Activated T-cell treated with anti-CD3 and anti-CD28 coated beads, Interleukin-2, amount 50 U/mL, for 48 hours (primary cell): Measurements from ENCODE around the gene RGS10.
A peak's percentile ranks its signal among the peaks of the same experiment; 100 is the strongest.
"Not testable (repeated sequence)": the region's sequence is repeated elsewhere in the genome, so short reads cannot be mapped to it uniquely, and the experiment has no call there.

Source experiments
- DNase-seq, 2 experiments: peaks; one replicate each; pipeline ENCODE4 v3.0.0-alpha.2; 2020

Gene RGS10

GRCh38 chr10:119542357-119542987 is at the start of gene RGS10:
RGS10 (minus strand) TSS chr10:119542719; CDS start chr10:119542638, 81 bp downstream.
- DNase-seq: peak; percentile 87 to 91

- DNase-seq: no peak
Observed at GRCh38 chr10:119588071-119588470, 45.6 kb upstream of the RGS10 start.

GRCh38 chr10:119578355-119578754 is 35.8 kb upstream of the RGS10 start:
- DNase-seq: no peak

- no peak for DNase-seq
Observed at GRCh38 chr10:119575991-119576390, 33.5 kb upstream of the RGS10 start.

- no peak for DNase-seq
Observed at GRCh38 chr10:119575506-119575905, 33.0 kb upstream of the RGS10 start.

- DNase-seq: no peak
Observed at GRCh38 chr10:119567978-119568377, 25.5 kb upstream of the RGS10 start.

- no peak for DNase-seq
Observed at GRCh38 chr10:119562097-119562496, 19.6 kb upstream of the RGS10 start.

GRCh38 chr10:119559511-119559910 is 17.0 kb upstream of the RGS10 start:
- DNase-seq: not testable (repeated sequence)

GRCh38 chr10:119556081-119556480 is 13.6 kb upstream of the RGS10 start:
- not testable (repeated sequence) for DNase-seq

- no peak for DNase-seq
Observed at GRCh38 chr10:119555178-119555784, 12.8 kb upstream of the RGS10 start.

- DNase-seq: no peak
Observed at GRCh38 chr10:119550827-119551226, 8.3 kb upstream of the RGS10 start.

- DNase-seq: no peak
Observed at GRCh38 chr10:119549247-119549999, 6.9 kb upstream of the RGS10 start.

GRCh38 chr10:119546009-119546408 is 3.5 kb upstream of the RGS10 start:
- DNase-seq: no peak

GRCh38 chr10:119545310-119545709 is 2.8 kb upstream of the RGS10 start:
- no peak for DNase-seq

GRCh38 chr10:119543814-119544642 is 1.5 kb upstream of the RGS10 start:
- no peak for DNase-seq

GRCh38 chr10:119542988-119543813 is 682 bp upstream of the RGS10 start:
- DNase-seq: peak; percentile 77 to 78

GRCh38 chr10:119541459-119542356 is 811 bp downstream of the RGS10 start:
- DNase-seq: peak; percentile 77 to 79

- DNase-seq: peak in 1 of 2 experiments; percentile 56
Observed at GRCh38 chr10:119541046-119541445, 1.5 kb downstream of the RGS10 start.

GRCh38 chr10:119540038-119540437 is 2.5 kb downstream of the RGS10 start:
- no peak for DNase-seq

- peak; percentile 57 to 62 for DNase-seq
Observed at GRCh38 chr10:119539359-119539825, 3.1 kb downstream of the RGS10 start.
